Activated T-cell treated with anti-CD3 and anti-CD28 coated beads for 24 hours (primary cell): ENCODE measurements around the gene ITPKB.
A peak's percentile ranks its signal among the peaks of the same experiment; 100 is the strongest.
"Not testable (repeated sequence)": the region's sequence is repeated elsewhere in the genome, so short reads cannot be mapped to it uniquely, and the experiment has no call there.

Source experiments
- DNase-seq: peaks from one replicate; pipeline ENCODE4 v3.0.0-alpha.2; 2020; ENCODE audit warnings: low read depth

Gene ITPKB

DNA sequence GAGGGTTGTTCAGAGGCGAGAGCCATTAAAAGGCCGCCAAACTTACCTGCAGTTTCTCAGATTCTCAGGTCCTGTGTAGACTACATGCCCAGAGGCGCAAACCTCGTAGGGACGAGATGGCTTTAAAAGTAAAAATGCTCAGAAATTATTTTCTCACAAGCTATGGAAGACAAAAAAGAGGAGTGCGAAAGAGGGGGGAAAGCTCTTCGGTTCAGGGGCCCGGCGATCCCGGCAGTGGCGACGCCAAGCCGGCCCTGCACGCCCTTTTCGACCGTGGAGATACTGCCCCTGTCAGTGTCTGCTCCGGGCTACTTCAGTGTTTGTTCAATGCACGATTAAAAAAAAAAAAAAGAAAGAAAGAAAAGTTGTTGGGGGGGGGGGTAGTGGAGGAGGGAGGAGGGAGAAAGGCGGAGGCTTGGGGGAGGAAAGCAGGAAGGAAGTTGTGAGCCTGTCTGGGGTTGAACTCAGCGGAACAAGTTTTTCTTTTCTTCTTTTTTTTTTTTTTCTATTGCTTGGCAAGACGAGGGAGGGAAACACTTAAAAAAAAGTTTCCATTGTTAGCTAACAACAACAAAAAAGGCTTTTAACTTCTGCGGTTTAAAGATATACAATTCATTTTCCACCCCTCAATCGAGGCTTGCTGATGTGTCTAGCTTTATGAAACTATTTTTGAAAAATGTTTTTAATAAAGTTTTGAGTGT is at the start of gene ITPKB:
Gene ITPKB (minus strand): TSS at position 288 of the 701 bp plus-strand sequence. CDS start 1,824 bp downstream, outside the sequence.
- DNase-seq, result no peak

DNA sequence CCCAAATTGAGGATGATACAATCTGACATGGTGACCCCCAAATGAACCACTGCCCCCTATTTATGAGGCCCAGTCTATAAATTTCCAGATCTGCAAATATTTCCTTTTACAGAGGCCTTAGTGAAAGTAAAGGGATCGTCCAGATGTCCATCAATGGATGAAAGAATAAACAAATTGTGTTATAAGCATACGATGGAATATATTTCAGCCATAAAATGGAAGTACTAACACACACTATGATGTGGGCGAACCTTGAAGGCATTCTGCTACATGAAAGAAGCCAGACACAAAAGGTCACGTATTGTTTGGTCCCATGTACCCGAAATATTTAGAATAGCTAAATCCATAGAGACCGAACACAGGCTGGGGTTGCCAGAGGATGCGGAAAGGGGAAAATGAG is 48.6 kb upstream of the ITPKB start:
- DNase-seq, result no peak

DNA sequence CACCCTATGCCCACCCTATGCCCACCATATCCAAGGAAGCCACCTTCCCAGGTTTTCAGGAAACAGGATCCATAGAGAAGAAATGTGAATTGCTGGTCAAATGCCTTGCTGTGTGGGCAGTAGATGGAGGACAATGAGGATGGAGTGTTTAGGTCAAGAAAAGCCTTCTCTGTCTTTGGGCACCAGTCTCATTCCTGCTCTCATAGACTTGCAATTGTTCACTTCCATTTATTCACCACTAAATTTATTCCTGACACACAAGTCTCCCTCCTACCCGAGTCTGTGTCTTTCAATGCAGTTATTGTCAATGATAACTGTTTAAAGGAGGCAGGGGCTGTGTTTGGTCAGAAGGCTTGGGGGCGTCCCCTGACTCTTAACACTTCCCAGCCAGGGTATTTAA is 48.0 kb upstream of the ITPKB start:
- DNase-seq, result no peak

DNA sequence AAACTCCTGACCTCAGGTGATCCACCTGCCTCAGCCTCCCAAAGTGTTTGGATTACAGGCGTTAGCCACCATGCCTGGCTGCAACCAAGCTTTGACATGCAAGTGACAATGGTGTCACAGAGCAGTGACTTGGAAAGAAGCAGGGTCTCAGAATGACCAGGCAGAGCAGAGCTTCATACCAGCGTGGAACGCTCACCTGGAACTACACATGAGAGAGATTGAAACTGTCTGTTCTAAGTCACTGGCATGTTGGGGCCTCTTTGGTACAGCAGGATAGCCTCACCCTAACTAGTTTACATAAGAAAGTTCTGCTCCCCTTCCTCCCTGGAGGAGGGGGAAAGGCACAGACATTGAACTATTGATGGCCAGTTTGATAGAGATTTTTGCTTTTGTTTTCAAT is 47.5 kb upstream of the ITPKB start:
- DNase-seq, result no peak

DNA sequence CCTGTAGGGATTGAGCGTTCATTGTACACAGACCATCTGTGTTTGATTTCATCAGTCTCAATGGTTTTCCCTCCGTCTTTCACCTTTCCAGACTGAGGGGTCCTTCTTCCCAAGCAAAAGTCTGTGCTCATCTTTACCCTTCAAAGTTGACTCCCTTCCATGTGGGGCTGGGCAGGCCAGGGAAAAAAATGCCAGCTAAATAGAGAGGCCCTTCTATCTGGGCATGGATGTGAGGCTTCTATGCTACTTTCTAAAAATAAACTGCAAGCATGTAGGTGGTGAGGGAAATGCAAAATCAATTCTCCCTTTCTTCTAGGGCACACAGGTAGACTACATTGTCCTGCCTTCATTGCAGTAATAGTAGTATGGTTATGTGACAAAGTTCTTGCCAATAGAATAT is 46.7 kb upstream of the ITPKB start:
- no peak for DNase-seq

DNA sequence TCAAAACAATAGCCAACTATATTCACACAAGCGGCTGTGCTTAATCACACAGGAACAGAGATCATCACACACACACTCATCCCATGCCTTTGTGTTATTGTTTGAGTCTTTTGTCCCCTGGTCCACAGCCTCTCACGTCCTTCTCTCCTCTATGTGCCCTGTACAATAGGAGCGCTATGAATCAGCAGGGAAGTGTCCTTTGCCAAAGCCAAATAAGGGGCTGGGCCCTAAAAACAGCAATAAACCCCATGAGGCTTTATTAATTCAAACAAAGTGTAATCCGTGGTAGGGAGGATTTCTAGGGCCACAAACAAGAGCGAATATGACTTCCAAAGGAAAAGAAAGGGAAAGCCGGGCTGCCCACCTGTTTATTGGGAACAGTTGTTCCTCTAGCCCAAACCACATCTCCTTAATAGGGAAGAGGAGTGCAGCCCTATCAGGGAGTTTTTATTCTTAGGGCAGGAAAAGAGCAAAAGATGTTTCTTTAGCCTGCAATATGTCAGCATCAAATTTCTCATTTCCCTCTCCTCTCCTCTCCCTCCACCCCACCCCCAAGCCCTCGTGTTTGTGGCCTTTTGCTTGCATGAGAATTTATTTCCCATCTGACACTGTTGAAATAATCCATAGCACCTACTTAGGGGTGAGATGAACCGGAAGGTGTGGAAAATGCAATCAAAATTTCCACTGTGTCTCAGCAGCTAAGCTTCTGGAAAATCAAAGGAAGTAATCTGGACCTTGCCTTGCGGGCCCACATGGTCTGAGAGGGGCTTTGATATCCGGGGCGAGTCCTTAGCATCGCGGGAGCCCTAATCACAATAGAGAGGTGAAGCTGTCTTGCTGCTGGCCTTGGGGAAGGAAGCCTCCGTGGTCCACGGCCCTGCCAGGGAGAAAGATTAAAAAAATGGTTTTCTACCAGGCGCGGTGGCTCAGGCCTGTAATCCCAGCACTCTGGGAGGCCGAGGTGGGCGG is 45.3 kb upstream of the ITPKB start:
- no peak for DNase-seq

DNA sequence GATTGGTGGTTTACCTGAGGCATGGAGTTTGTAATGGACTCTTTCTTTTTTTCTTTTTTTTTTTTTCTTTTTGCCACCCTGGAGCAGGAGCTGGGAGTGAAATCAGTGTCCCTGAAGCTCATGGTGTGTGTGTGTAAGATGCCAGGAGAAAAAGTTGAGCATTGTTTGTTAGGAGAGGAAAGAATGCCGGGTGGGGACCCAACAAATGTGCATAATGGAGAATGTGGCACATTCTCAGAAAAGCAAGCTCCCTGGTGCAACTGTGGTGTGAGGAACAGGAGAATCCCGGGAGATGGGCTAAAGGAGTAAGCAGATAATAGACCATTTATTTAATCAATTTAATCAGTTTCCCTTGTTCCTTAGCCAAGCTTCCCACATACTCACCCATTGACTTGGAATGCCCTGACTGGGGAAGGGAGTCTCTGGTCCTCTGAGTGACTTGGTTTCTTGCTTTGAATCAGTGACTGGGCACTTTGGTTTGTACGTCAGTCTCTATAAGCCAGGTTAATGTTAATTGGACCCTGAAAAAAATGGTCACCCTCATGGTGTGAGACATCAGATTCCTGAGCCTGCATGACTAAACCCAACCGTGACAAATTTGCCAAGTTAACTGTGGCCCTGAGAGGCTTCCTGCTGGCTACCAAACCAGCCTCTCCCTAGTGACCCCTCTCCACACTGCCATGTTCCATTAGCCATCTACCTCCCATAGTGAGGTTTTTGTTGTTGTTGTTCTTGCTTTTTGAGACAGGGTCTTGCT is 43.9 kb upstream of the ITPKB start:
- no peak for DNase-seq

DNA sequence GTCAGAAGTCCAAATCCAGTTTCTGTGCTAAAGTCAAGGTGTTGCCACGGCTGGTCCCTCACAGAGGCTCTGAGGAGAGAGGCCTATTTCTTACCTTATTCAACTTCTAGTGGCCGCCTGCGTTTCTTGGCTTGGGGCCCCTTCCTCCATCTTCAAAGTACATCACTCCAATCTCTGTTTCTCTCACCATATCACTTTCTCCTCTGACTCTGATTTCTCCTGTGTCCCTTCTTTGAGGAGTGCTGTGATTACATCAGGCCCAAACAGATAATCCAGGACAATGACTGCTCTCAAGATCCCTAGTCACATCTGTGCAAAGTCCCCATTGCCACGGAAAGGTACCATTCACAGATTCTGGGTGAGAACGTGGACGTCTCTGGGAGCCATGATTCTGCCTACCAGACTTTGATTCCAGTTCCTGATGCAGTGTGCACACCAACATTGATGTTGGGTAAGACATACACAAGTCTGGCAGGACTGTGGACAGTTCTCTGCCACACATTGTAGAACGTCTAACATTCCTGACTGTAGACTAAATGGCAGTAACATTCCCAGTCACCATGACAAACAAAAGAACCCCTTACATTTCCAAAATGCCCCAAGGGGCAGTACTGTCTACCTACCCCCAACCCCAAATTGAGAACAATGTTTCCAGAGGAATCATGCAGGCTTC is 43.0 kb upstream of the ITPKB start:
- DNase-seq, result no peak

DNA sequence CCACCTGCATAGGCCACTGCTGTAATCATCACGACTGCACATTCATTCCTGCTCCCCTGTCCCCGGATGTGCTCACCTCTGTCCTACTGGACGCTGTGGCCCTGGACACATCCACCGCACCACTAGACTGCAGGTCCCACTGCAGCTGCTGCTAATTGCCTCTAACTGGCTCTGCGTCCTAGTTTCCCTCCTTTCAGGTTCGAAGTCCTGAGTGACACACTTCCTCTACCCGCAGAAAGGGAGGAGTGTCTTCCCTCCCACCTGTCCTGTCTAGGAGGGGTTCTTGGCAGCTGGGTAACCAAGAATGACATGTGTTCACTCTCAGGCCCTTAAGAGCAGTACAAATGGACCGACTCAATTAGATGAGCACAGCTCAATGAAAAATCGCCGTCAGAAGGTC is 40.5 kb upstream of the ITPKB start:
- DNase-seq, result no peak

DNA sequence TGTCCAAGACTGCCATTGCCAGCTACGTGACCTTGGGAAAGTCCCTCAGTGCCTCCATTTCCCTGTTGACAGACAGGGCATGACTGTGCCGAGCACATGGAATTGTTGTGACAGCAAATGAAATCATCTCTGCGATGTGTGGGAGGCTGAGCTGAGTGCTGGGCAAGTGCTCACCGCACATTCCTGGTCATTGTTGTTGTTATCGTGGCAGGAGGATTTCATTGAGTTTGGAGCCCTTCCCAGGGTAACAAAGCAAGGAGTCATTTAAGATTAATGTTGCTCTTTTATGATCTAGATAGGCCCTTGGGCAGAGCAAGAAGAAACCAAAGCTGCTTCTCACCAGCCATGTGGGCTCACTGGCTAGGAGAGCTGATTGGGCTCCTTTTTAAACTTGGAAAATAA is 39.6 kb upstream of the ITPKB start:
- no peak for DNase-seq

DNA sequence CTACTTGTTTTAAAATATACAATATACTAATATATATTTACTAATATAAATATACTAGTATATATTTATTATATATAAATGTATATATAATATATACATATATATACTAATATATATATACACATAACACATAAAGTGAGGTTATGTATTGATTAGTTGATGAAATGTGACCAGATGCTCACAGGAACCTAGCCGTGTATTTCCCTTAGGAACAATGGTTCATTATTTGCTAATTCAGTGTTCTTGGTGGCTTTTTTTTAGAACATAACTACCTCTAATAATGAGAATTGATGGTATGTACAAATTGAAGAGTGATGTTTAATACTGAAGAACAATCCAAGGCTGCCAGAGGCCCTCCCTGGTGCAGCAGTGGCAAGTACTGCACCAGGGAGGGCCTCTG is 37.9 kb upstream of the ITPKB start:
- DNase-seq, result no peak

DNA sequence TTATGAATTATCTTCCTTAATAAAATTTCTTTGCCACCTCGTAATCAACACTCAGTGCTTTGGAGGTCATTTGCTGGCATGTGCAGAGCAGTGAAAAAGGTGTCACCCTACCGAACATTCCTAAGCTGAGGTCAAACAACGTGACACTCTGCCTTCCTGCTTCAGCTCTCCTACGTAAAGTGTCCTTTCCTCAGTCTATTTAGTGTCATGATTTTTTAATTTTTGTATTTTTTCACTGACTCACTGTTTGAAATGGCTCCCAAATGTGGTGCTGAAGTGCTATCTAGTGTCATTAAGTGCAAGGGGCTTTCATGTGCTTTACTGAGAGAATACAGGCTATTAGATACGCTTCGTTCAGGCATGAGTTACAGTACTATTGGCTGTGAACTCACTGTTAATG is 37.0 kb upstream of the ITPKB start:
- DNase-seq, result no peak

DNA sequence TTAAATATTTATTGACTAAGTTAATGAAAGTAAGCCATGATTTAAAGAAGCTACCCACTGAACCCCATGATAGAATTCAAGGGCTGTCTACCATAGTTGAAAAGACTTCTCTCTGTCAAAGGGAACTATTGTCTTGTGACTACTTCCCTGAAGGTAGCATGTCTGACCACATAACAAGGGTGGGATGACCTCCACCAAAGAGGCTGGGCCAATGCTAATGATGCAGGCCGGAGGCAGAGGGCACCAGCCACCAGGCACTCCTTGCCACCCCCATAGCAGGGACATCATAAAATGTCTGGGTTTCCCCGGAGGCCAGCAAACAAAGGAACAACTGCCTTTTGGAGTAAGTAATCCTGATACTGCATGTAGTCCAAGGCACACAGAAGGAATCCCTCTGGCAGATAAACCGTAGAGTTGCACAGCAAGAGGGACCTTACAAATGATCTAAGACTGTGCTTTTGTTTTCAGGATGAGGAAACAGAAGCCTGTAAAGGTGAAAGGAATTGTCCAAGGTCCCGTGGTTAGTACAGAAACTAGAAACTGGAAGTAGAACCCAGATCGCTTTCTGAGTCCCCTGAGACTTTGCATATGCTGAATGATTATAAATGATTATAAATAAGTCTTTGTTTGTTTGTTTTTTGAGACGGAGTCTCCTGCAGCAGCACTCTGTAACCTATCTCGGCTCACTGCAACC is 33.5 kb upstream of the ITPKB start:
- no peak for DNase-seq

DNA sequence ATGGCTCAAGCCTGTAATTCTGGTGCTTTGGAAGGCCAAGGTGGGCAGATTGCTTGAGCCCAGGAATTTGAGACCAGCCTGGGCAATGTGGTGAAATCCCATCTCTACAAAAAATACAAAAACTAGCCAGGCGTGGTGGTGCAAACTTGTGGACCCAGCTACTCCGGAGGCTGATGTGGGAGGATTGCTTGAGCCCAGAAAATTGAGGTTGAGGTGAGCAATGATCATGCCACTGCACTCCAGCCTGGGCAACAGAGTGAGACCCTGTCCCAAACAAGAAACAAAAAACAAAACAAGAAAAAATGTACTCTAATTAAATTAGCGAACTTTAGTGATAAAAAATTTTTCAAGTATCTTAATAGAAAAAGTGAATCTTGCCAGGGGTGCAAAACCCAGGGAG is 28.1 kb upstream of the ITPKB start:
- DNase-seq, result not testable (repeated sequence)

DNA sequence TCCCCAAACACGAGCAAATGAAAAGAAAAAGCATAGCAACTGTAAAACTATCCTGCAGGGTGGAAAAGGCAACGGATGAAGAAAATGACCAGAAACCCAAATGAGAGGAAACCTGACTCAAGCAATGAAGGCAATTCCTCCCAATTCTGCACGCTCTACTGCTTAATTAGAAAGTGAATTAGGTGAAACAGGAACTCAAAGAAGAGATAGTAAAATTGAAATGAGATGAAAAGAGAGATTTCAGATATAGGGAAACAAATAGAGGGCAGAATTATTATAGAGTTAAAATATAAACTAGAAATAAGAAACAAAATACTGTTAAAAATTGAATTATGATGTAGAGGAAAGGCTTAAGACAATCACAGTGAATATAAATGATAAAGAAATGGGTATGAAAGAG is 27.5 kb upstream of the ITPKB start:
- DNase-seq, result no peak

DNA sequence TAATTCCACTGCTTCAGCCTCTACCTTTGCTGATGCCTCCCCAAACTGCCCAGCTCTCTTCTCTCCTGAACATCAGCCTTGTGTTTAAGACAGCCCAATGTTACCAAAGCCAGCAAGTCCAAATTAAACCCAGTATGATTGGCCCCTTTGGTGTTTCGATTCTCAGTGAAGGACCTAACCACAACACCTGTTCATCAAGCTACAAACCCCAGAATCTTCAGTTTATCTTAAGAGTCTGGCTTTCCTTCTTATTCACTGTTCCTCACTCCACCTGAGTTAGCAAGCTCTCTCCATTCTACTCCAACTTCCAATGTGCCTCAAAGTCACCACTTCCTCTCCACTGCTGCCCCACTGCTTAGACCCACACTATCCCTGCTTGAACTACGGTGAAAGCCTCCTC is 25.5 kb upstream of the ITPKB start:
- no peak for DNase-seq

DNA sequence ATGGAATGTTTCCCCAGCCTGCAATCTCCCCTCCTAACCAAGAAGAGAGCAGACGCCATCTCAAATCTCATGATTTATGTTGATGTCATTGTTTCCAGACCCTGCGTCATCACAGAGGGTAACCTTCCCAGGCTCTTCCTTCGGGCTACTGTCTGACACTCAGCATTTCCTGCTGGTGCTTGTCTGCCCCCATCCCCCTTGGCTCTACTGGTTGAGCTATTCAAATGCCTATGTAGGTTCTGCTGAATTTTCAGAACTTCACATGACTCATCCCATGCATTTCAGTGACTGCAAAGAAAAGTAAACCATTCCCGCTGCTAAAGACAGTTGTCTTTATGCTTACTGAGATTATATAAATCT is 24.8 kb upstream of the ITPKB start:
- DNase-seq, result peak; percentile 19

DNA sequence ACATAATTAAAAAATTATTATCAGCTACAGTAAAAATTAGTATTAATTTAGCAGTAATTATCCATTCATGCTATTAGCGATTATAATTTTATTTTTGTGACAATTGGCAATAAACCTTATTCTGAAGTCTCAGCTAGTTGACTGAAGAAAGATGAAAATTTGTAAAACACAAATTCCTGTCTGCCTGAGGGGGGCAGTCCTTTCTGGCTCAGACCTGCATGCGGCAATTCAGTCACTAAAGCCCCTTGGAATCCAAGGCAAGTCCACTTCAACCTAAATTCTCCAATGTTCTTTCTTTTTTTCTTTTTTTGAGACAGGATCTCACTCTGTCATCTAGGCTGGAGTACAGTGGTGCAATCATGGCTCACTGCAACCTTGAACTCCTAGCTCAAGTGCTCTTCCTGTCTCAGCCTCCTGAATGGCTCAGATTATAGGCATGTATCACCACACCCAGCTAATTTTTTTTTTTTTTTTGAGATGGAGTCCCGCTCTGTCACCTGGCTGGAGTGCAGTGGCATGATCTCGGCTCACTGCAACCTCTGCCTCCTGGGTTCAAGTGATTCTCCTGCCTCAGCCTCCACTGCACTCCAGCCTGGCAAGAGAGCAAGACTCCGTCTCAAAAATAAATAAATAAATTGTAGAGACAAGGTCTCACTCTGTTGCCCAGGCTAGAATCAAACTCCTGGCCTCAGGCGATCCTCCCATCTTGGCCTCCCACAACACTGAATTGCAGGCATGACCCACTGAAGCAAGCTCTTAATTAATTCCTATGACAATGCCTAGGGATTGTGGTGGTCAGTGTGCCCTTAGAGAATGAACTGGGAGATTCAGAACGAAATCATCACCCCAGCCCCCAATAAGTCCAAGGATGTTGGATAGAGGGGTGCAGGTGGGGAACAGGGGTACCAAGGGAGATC is 24.2 kb upstream of the ITPKB start:
- no peak for DNase-seq

DNA sequence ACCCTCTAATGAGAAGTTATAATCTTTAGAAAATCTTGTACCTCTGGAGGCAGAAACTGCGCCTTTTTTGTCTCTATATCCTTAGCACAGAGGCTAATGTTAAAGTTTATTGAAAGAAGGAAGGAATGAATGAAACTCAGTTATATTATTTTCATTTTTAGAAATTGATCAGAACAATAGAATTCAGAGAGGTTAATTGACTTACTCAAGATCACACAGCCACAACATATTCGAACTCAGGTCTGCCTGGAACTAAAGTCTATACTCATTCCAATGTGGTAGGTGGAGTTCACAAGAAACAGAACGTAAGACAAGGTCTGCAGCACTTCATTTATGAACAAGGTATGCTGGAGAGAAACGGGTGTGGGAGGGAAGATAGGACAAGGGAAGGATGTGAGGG is 23.0 kb upstream of the ITPKB start:
- DNase-seq, result no peak

DNA sequence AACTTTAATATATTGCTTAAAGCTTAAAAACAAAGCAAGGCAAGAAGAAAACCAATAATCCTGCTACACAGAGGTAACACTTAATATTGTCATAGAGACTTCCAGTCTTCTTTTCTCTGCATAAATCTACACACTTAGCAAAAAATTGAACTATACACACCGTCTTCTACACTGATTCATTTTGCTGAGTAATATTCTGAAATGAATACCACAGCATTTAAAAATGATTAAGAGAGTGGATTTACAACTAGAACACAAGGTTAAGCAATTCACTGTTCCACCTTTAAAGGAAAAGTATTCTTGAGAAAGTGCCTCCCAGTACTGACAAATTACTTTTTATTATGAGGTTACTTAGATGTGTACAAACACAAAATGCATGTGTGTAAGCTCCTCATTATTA is 22.2 kb upstream of the ITPKB start:
- DNase-seq, result no peak
